SU-DHL-6 (cell line): ENCODE data around the gene AMFR.

ENCODE experiments used
- EZH2phosphoT487 ChIP-seq: fragments of 200-600 bp; sonication (generic), shearing (Covaris generic); conservative IDR thresholded peaks from 2 replicates; pipeline ENCODE4 v1.6.1; 2018; ENCODE audit warnings: mild to moderate bottlenecking, antibody characterized with exemption, low read length, moderate library complexity, mixed read lengths
- TF ChIP-seq, protein P1 (sequence below): fragments of 200-600 bp; sonication (generic); IDR thresholded peaks from one replicate; pipeline ENCODE4 v1.5.1; 2017; ENCODE audit warnings: antibody characterized with exemption, mild to moderate bottlenecking, low read length, moderate library complexity; ENCODE audit not compliant: insufficient read depth, poor library complexity, severe bottlenecking

GRCh38 chr16:56362057-56362655 lies 63.2 kb downstream of the AMFR start:
- TF ChIP-seq, protein P1, sequence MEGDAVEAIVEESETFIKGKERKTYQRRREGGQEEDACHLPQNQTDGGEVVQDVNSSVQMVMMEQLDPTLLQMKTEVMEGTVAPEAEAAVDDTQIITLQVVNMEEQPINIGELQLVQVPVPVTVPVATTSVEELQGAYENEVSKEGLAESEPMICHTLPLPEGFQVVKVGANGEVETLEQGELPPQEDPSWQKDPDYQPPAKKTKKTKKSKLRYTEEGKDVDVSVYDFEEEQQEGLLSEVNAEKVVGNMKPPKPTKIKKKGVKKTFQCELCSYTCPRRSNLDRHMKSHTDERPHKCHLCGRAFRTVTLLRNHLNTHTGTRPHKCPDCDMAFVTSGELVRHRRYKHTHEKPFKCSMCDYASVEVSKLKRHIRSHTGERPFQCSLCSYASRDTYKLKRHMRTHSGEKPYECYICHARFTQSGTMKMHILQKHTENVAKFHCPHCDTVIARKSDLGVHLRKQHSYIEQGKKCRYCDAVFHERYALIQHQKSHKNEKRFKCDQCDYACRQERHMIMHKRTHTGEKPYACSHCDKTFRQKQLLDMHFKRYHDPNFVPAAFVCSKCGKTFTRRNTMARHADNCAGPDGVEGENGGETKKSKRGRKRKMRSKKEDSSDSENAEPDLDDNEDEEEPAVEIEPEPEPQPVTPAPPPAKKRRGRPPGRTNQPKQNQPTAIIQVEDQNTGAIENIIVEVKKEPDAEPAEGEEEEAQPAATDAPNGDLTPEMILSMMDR, result no peak
- no peak for TF ChIP-seq EZH2phosphoT487
